ENCODE measurements around the gene GOSR2. TPM values are rescaled to one million over a fixed set of nuclear protein-coding genes. Genes with fewer than 3 reads are reported as not detected.
A peak's percentile ranks its signal among the peaks of the same experiment; 100 is the strongest.

The GOSR2 gene
- total and polyA plus RNA-seq, 9 of the 15 experiments (the other 6 are each of a cell fraction or from before 2014, with no cell fraction given), result 32.7 to 96.3 (median 48.9) TPM

- peak; percentile 99 for TF ChIP-seq RBBP5 (IDR thresholded peaks at IDR 0.05; ENCODE audit: borderline replicate concordance, insufficient read depth, low read length, poor library complexity, severe bottlenecking)
- TF ChIP-seq HES1 (IDR thresholded peaks at IDR 0.05; ENCODE audit: low read depth), result no peak
- peak; percentile 66; the same call in 1 of the 2 replicates for TF ChIP-seq ESRRA (IDR thresholded peaks at IDR 0.05; ENCODE audit: borderline replicate concordance, low read depth)
- 0 out of 2 replicates have a peak, but pooled peaks have one; percentile 20 for TF ChIP-seq RHOXF2B (CRISPR knock-in tag; conservative IDR thresholded peaks at IDR 0.05)
- no peak for TF ChIP-seq ZNF282 (CRISPR knock-in tag; IDR thresholded peaks at IDR 0.05)
- TF ChIP-seq SRSF3 (IDR thresholded peaks at IDR 0.05; ENCODE audit: insufficient read depth, low read length), result 0 out of 2 replicates have a peak, but pooled peaks have one; percentile 26
- no peak for TF ChIP-seq ATF4 (CRISPR knock-in tag; IDR thresholded peaks at IDR 0.05)
- peak; percentile 88; the same call in 1 of the 2 replicates for TF ChIP-seq MTA3 (IDR thresholded peaks at IDR 0.05; ENCODE audit: borderline replicate concordance)
- TF ChIP-seq FOXO4 (CRISPR knock-in tag; IDR thresholded peaks at IDR 0.05), result no peak
- no peak for TF ChIP-seq JUNB (CRISPR knock-in tag; conservative IDR thresholded peaks at IDR 0.05)
- TF ChIP-seq BHLHE40 (IDR thresholded peaks at IDR 0.05; ENCODE audit: low read length), result peak; percentile 63; the same call in 1 of the 2 replicates
- no peak for TF ChIP-seq EWSR1 (IDR thresholded peaks at IDR 0.05; ENCODE audit: borderline replicate concordance, low read depth, partially characterized antibody)
- TF ChIP-seq ZNF75A (CRISPR knock-in tag; IDR thresholded peaks at IDR 0.05), result no peak
- no peak for TF ChIP-seq FOXA3 (CRISPR knock-in tag; conservative IDR thresholded peaks at IDR 0.05 in 1 of 2, IDR thresholded peaks at IDR 0.05 in 1 of 2)
- no peak for TF ChIP-seq KDM2B (CRISPR knock-in tag; IDR thresholded peaks at IDR 0.05)
- peak; percentile 40; the same call in 1 of the 2 replicates for TF ChIP-seq CHD2 (IDR thresholded peaks at IDR 0.05; ENCODE audit: low read depth, low read length)
- TF ChIP-seq ZNF354B (CRISPR knock-in tag; IDR thresholded peaks at IDR 0.05), result no peak
- TF ChIP-seq MEF2A (IDR thresholded peaks at IDR 0.05; ENCODE audit: control insufficient read depth, low read depth, low read length), result no peak
- no peak for TF ChIP-seq CHD1 (IDR thresholded peaks at IDR 0.05; ENCODE audit: low read length)
- no peak for TF ChIP-seq ARID3A (IDR thresholded peaks at IDR 0.05; ENCODE audit: borderline replicate concordance, low read depth, low read length)
- TF ChIP-seq WHSC1 (IDR thresholded peaks at IDR 0.05; ENCODE audit: low read length), result no peak
- no peak for TF ChIP-seq CBFA2T2 (conservative IDR thresholded peaks at IDR 0.05)
- no peak for TF ChIP-seq PHB (CRISPR knock-in tag; IDR thresholded peaks at IDR 0.05)
Measured at GRCh38 chr17:46922804-46923635, at the start of gene GOSR2 (continued).
